GM12878 (cell line): ENCODE measurements around the gene USP31. TPM values are rescaled to one million over a fixed set of nuclear protein-coding genes. Genes with fewer than 3 reads are reported as not detected.

Experiments used
- CUX1 ChIP-seq: IDR thresholded peaks from 2 replicates; pipeline ENCODE4 v1.6.1; 2012; ENCODE audit warnings: improper control_type of control experiment, low read depth, low read length; ENCODE audit not compliant: insufficient replicate concordance
- FOXM1 ChIP-seq: IDR thresholded peaks from 2 replicates; pipeline ENCODE4 v1.6.1; 2012; ENCODE audit warnings: low read depth, mild to moderate bottlenecking, inconsistent platforms, low read length, moderate library complexity
- MLLT1 ChIP-seq: fragments of 450-650 bp; IDR thresholded peaks from 2 replicates; pipeline ENCODE4 v1.6.1; 2016; ENCODE audit warnings: mild to moderate bottlenecking
- MYC ChIP-seq: IDR thresholded peaks from 2 replicates; pipeline ENCODE4 v1.6.1; 2011; ENCODE audit warnings: mild to moderate bottlenecking, low read length, moderate library complexity, inconsistent platforms; ENCODE audit not compliant: insufficient read depth, insufficient replicate concordance, insufficient read length, severe bottlenecking
- NRF1 ChIP-seq: conservative IDR thresholded peaks from 2 replicates; pipeline ENCODE4 v1.6.1; 2011; ENCODE audit warnings: mild to moderate bottlenecking, low read depth, low read length, improper control_type of control experiment
- polyA plus RNA-seq, 11 experiments: library from polyadenylated mRNA; depleted of rRNA in 4 of 11; unstranded in 6 of 11; stranded (reverse) in 5 of 11; fragments of >200 nt; fragmentation: Nextera tagmentation in 4 of 11; fragmentation: Illumina TruSeq in 1 of 11; extraction: Ambion mirVana in 4 of 11; extraction: Trizol in 1 of 11; gene quantifications; 1 replicate in 1 of 11; 2 replicates in 10 of 11; pipeline versions ENCODE4 v1.2.1 to v1.2.3, GENCODE V29; 2011 to 2016; ENCODE audit warnings: inconsistent platforms in 2 of 11, missing spikeins in 2 of 11, low read depth in 1 of 11
- total RNA-seq, 4 experiments: library from RNA; depleted of rRNA in 3 of 4; stranded (reverse); fragments of >200 nt in 3 of 4; fragmentation: Illumina TruSeq in 1 of 4; extraction: Trizol in 1 of 4; gene quantifications; 2 replicates each; pipeline versions ENCODE4 v1.2.1 to v1.2.3, GENCODE V29; 2013 to 2021
- TF ChIP-seq, protein P1 (sequence below): fragments of 450-650 bp; formaldehyde crosslinking; IDR thresholded peaks from 2 replicates; pipeline ENCODE4 v1.5.0; 2022; ENCODE audit warnings: mild to moderate bottlenecking, missing genetic modification characterization

Gene USP31
- total and polyA plus RNA-seq, 10 of the 15 experiments (the other 5 are each of a cell fraction or from before 2014, with no cell fraction given), result 0.87 to 6.5 (median 3.2) TPM

GRCh38 chr16:23137256-23137655 is 12.0 kb downstream of the USP31 start (continued):
- TF ChIP-seq CUX1 (no peak), FOXM1 (no peak), NRF1 (no peak), MLLT1 (no peak), MYC (no peak)
- TF ChIP-seq, protein P1, sequence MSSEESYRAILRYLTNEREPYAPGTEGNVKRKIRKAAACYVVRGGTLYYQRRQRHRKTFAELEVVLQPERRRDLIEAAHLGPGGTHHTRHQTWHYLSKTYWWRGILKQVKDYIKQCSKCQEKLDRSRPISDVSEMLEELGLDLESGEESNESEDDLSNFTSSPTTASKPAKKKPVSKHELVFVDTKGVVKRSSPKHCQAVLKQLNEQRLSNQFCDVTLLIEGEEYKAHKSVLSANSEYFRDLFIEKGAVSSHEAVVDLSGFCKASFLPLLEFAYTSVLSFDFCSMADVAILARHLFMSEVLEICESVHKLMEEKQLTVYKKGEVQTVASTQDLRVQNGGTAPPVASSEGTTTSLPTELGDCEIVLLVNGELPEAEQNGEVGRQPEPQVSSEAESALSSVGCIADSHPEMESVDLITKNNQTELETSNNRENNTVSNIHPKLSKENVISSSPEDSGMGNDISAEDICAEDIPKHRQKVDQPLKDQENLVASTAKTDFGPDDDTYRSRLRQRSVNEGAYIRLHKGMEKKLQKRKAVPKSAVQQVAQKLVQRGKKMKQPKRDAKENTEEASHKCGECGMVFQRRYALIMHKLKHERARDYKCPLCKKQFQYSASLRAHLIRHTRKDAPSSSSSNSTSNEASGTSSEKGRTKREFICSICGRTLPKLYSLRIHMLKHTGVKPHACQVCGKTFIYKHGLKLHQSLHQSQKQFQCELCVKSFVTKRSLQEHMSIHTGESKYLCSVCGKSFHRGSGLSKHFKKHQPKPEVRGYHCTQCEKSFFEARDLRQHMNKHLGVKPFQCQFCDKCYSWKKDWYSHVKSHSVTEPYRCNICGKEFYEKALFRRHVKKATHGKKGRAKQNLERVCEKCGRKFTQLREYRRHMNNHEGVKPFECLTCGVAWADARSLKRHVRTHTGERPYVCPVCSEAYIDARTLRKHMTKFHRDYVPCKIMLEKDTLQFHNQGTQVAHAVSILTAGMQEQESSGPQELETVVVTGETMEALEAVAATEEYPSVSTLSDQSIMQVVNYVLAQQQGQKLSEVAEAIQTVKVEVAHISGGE, result no peak
